Amniotic stem cell (primary cell): ENCODE data around the gene IDI1.

Experiments
- DNase-seq: peaks from one replicate; lab custom pipeline; 2025; lab: John Stamatoyannopoulos, UW

The IDI1 gene

DNA sequence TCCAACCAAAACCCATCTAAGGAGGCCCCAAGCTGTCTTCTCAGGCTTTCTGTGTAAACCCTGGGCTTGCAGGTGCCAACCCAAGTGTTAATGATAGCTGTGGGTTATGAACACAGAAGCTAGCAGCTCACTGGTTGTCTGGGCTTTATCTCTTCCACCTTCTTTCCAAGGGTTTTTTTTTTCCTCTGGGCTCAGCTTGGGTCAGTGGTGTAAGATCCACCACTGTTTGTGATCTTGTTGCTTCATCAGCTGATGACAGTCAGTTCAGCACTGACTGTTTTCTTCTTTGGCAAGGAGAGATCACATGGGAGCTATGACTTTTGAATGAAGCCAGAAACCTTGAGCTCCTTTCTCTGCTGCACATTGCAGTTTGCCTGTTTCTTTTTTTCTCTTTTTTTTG is 56.0 kb downstream of the IDI1 start:
- DNase-seq = no peak

DNA sequence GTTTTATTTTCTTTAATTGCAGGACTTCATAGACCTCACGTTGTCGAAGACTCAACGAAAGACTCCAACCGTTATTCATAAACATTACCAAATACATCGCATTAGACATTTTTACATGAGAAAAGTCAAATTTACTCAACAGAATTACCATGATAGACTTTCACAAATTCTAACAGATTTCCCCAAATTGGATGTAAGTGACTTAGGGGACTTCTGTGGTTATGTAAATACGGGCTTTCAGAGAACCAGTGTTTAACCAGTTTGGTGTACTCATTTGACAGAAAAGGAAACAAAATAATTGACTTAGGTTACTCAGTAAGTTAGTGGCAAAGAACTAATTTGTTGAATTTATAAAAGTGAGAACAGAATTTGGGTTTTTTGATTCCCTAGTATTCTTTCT is 56.5 kb downstream of the IDI1 start:
- DNase-seq = no peak

DNA sequence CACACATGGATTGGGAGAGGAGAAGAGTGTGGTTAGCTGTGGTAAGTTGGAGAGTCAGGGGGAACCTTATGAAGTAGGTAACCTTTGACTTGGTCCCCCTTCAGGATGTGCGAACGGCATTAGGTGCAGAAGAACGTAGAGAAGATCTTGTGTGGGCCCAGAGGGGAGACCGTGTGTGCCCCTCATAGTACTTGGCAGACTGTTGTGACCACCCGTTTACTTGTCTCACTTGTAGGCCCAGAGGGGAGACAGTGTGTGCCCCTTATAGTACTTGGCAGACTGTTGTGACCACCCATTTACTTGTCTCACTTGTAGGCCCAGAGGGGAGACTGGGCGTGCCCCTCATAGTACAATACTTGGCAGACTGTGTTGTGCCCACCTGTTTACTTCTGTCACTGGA is 58.1 kb downstream of the IDI1 start:
- no peak for DNase-seq
